Cardiac ventricle fibroblast (primary cell): ENCODE results near the gene ADRA1B. TPM values are rescaled to one million over a fixed set of nuclear protein-coding genes. Genes with fewer than 3 reads are reported as not detected.

Experiments used
- total RNA-seq: library from RNA; depleted of rRNA; stranded (reverse); fragments of >200 nt; gene quantifications from 2 replicates; pipeline ENCODE4 v1.2.3, GENCODE V29; 2015

The ADRA1B gene
- 0.83 and 1.7 TPM in 2 replicates for total RNA-seq

GRCh38 chr5:159915904-159916840 is at the start of gene ADRA1B:
Gene ADRA1B, plus strand, starts transcription at chr5:159916482. Its CDS starts 424 bp downstream, at chr5:159916906.

GRCh38 chr5:160008877-160009590 is 92.8 kb downstream of the ADRA1B start, which contains the start of gene TTC1:
Gene TTC1, plus strand, starts transcription at chr5:160009139. Its CDS starts 1,390 bp downstream, at chr5:160010529.

Other genes starting within 250 kb of the ADRA1B start
- 21.7 and 32.3 TPM in 2 replicates for gene TTC1, start 92.7 kb downstream of the ADRA1B start, total RNA-seq
- 21.3 and 24.3 TPM in 2 replicates for gene PWWP2A, start 203.0 kb downstream of the ADRA1B start, total RNA-seq